Stimulated activated CD8-positive, alpha-beta memory T cell treated with anti-CD3 and anti-CD28 coated beads, Interleukin-12 subunit alpha, Interleukin-12 subunit beta, amount 100 ng/mL, for 24 hours (primary cell): Measurements from ENCODE around the gene VWC2.

Source experiments
- DNase-seq: peaks from one replicate; pipeline ENCODE4 v3.0.0-alpha.2; 2020; ENCODE audit errors: extremely low read depth

Gene VWC2

GRCh38 chr7:49773218-49773935, at the start of gene VWC2:
TSS of gene VWC2 (plus strand) at chr7:49773638. CDS start at chr7:49775436, 1,798 bp downstream.
- DNase-seq = no peak

- no peak for DNase-seq
Measured at GRCh38 chr7:49724071-49724470, 49.4 kb upstream of the VWC2 start.

GRCh38 chr7:49731836-49732235, 41.6 kb upstream of the VWC2 start:
- DNase-seq = no peak

- DNase-seq = no peak
Measured at GRCh38 chr7:49762666-49763065, 10.8 kb upstream of the VWC2 start.

- no peak for DNase-seq
Measured at GRCh38 chr7:49763791-49764190, 9.6 kb upstream of the VWC2 start.

- DNase-seq = no peak
Measured at GRCh38 chr7:49766966-49767365, 6.5 kb upstream of the VWC2 start.

GRCh38 chr7:49767719-49768118, 5.7 kb upstream of the VWC2 start:
- DNase-seq = no peak

GRCh38 chr7:49768254-49768653, 5.2 kb upstream of the VWC2 start:
- no peak for DNase-seq

- no peak for DNase-seq
Measured at GRCh38 chr7:49768835-49769234, 4.6 kb upstream of the VWC2 start.

GRCh38 chr7:49769285-49769857, 4.1 kb upstream of the VWC2 start:
- DNase-seq = no peak

- no peak for DNase-seq
Measured at GRCh38 chr7:49770838-49771237, 2.6 kb upstream of the VWC2 start.

- DNase-seq = no peak
Measured at GRCh38 chr7:49771427-49772176, 1.8 kb upstream of the VWC2 start.

- no peak for DNase-seq
Measured at GRCh38 chr7:49772916-49773217, 571 bp upstream of the VWC2 start.

GRCh38 chr7:49773936-49774458, 559 bp downstream of the VWC2 start:
- no peak for DNase-seq

GRCh38 chr7:49774459-49775064, 1.1 kb downstream of the VWC2 start:
- no peak for DNase-seq

- no peak for DNase-seq
Measured at GRCh38 chr7:49775065-49775948, 1.9 kb downstream of the VWC2 start.

GRCh38 chr7:49775949-49776443, 2.6 kb downstream of the VWC2 start:
- DNase-seq = no peak

- DNase-seq = no peak
Measured at GRCh38 chr7:49776994-49777393, 3.6 kb downstream of the VWC2 start.

GRCh38 chr7:49778731-49779270, 5.4 kb downstream of the VWC2 start:
- DNase-seq = no peak

- DNase-seq = no peak
Measured at GRCh38 chr7:49780953-49781352, 7.5 kb downstream of the VWC2 start.

- DNase-seq = no peak
Measured at GRCh38 chr7:49781996-49782395, 8.6 kb downstream of the VWC2 start.
